ENCODE measurements around the gene LIPF.
"Not testable (repeated sequence)": the region's sequence is repeated elsewhere in the genome, so short reads cannot be mapped to it uniquely, and the experiment has no call there.

LIPF gene

GRCh38 chr10:88705958-88706357, 41.7 kb downstream of the LIPF start, which contains the start of gene LIPK:
TSS of gene LIPK (plus strand) at chr10:88706249. CDS start at chr10:88724544, 18,295 bp downstream.
- Histone ChIP-seq H3K27me3 (ENCODE audit: low read length) (no peaks in the 10 kb centered on the region), H3K4me2 (ENCODE audit: low read depth, low read length, poor library complexity, severe bottlenecking) (no peak within 1 kb of the TSS), H2AFZ (ENCODE audit: low read depth, low read length, severe bottlenecking) (no peak within 1 kb of the TSS), H3K27ac (ENCODE audit: low read depth, low read length) (no peak within 1 kb of the TSS), H3K9ac (ENCODE audit: low read length) (no peak within 1 kb of the TSS), H3K9me3 (ENCODE audit: insufficient read depth, low read length) (no peaks in the 10 kb centered on the region), H3K9me2 (replicated peaks; ENCODE audit: insufficient read depth, low read length) (no peaks in the 10 kb centered on the region), H4K20me1 (ENCODE audit: low read depth, low read length) (no peaks in the 10 kb centered on the region), H3K4me3 (ENCODE audit: insufficient read depth, low read length, poor library complexity, severe bottlenecking) (no peak within 1 kb of the TSS), H3F3A (ENCODE audit: insufficient read depth) (no peaks in the 10 kb centered on the region), H3K79me2 (ENCODE audit: insufficient read depth, low read length) (no peaks in the 10 kb centered on the region), H3K36me3 (ENCODE audit: low read length) (no peaks in the 10 kb centered on the region)
- TF ChIP-seq EZH2phosphoT487 (conservative IDR thresholded peaks at IDR 0.05; ENCODE audit: low read length), result no peak
- TF ChIP-seq CTCF (IDR thresholded peaks at IDR 0.05; ENCODE audit: insufficient read depth, low read length, poor library complexity, severe bottlenecking), result no peak

- Histone ChIP-seq H3K9me2 (replicated peaks; ENCODE audit: insufficient read depth, low read length) (no peaks in the 10 kb centered on the region), H3K36me3 (ENCODE audit: low read length) (no peaks in the 10 kb centered on the region), H3K27ac (ENCODE audit: low read depth, low read length) (no peak overlapping the region), H3K4me2 (ENCODE audit: low read depth, low read length, poor library complexity, severe bottlenecking) (no peak overlapping the region), H3F3A (ENCODE audit: insufficient read depth) (no peaks in the 10 kb centered on the region), H3K4me3 (ENCODE audit: insufficient read depth, low read length, poor library complexity, severe bottlenecking) (no peak overlapping the region), H3K9ac (ENCODE audit: low read length) (no peak overlapping the region), H2AFZ (ENCODE audit: low read depth, low read length, severe bottlenecking) (no peak overlapping the region), H3K9me3 (ENCODE audit: insufficient read depth, low read length) (no peaks in the 10 kb centered on the region), H4K20me1 (ENCODE audit: low read depth, low read length) (no peaks in the 10 kb centered on the region), H3K79me2 (ENCODE audit: insufficient read depth, low read length) (no peaks in the 10 kb centered on the region), H3K27me3 (ENCODE audit: low read length) (no peaks in the 10 kb centered on the region)
- TF ChIP-seq CTCF (IDR thresholded peaks at IDR 0.05; ENCODE audit: insufficient read depth, low read length, poor library complexity, severe bottlenecking), result no peak
- TF ChIP-seq EZH2phosphoT487 (conservative IDR thresholded peaks at IDR 0.05; ENCODE audit: low read length), result no peak
These were observed 43.4 kb downstream of the LIPF start for GRCh38 chr10:88707429-88708155.

GRCh38 chr10:88709361-88709760, 45.1 kb downstream of the LIPF start:
- not testable (repeated sequence) for H3F3A ChIP-seq (ENCODE audit: insufficient read depth)

GRCh38 chr10:88715517-88715916, 51.3 kb downstream of the LIPF start:
- Histone ChIP-seq H3K27ac (ENCODE audit: low read depth, low read length) (no peak overlapping the region), H3K9me3 (ENCODE audit: insufficient read depth, low read length) (no peaks in the 10 kb centered on the region)

More at GRCh38 chr10:88709361-88709760, 45.1 kb downstream of the LIPF start:
- H3K4me3 ChIP-seq (ENCODE audit: insufficient read depth, low read length, poor library complexity, severe bottlenecking); H4K20me1 ChIP-seq (ENCODE audit: low read depth, low read length); H3K27me3 ChIP-seq (ENCODE audit: low read length); H3K9me2 ChIP-seq (replicated peaks; ENCODE audit: insufficient read depth, low read length); H3K79me2 ChIP-seq (ENCODE audit: insufficient read depth, low read length); H3K9ac ChIP-seq (ENCODE audit: low read length); H3K27ac ChIP-seq (ENCODE audit: low read depth, low read length); H3K4me2 ChIP-seq (ENCODE audit: low read depth, low read length, poor library complexity, severe bottlenecking); H3K36me3 ChIP-seq (ENCODE audit: low read length); H3K9me3 ChIP-seq (ENCODE audit: insufficient read depth, low read length); H2AFZ ChIP-seq (ENCODE audit: low read depth, low read length, severe bottlenecking): not testable (repeated sequence)

More at GRCh38 chr10:88715517-88715916, 51.3 kb downstream of the LIPF start:
- Histone ChIP-seq H3F3A (ENCODE audit: insufficient read depth) (no peaks in the 10 kb centered on the region), H3K79me2 (ENCODE audit: insufficient read depth, low read length) (no peaks in the 10 kb centered on the region), H3K4me3 (ENCODE audit: insufficient read depth, low read length, poor library complexity, severe bottlenecking) (no peak overlapping the region), H4K20me1 (ENCODE audit: low read depth, low read length) (no peaks in the 10 kb centered on the region), H3K9me2 (replicated peaks; ENCODE audit: insufficient read depth, low read length) (no peaks in the 10 kb centered on the region), H2AFZ (ENCODE audit: low read depth, low read length, severe bottlenecking) (no peak overlapping the region), H3K9ac (ENCODE audit: low read length) (no peak overlapping the region), H3K36me3 (ENCODE audit: low read length) (no peaks in the 10 kb centered on the region), H3K4me2 (ENCODE audit: low read depth, low read length, poor library complexity, severe bottlenecking) (no peak overlapping the region), H3K27me3 (ENCODE audit: low read length) (no peaks in the 10 kb centered on the region)
- TF ChIP-seq EZH2phosphoT487 (conservative IDR thresholded peaks at IDR 0.05; ENCODE audit: low read length), result no peak
- no peak for TF ChIP-seq CTCF (IDR thresholded peaks at IDR 0.05; ENCODE audit: insufficient read depth, low read length, poor library complexity, severe bottlenecking)
